ENCODE data around the gene PDE6B.
"Not testable (repeated sequence)": the region's sequence is repeated elsewhere in the genome, so short reads cannot be mapped to it uniquely, and the experiment has no call there.

The PDE6B gene

DNA sequence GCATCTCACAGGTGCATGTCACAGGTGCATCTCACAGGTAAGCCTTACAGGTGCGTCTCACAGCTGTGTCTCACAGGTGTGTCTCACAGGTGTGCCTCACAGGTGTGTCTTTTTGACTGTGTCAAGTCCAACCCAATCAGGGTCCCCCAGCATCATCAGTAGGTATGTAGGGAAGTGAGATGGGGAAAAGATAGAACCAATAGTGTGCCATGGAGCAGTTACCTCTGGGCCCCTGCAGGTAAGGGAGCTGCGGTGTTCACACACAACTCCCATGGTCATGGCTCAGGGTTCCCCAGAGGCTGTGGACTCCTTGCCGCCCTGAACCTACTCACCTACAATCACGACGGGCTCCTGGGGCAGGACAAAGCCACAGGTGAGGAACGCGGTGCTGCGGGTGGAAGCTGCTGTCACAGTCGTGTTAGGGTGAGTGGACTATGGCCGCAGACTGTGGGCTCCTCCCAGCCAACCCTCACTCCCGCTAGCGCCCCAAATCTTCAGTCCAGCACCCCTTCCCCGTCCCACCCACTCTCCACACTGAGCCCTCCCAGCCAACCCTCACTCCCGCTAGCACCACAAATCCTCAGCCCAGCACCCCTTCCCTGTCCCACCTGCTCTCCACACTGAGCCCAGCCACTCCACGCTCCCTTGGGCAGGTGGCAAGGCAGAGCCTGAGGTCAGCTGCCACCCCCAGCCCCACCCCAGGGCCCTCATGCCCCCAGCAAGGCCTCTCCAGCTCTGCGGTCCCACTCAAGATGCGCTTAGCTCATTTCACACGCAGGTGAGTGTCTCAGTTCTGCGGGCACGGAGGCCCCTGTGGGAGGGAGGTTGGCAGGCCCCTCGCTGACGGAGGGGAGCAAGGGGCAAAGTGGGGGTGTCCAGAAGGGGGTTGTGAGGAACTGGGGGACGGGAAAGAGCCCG is 2.1 kb upstream of the PDE6B start:
- DNase-seq = no peak

GRCh38 chr4:623914-624566 is 1.3 kb upstream of the PDE6B start:
- no peak for DNase-seq

DNA sequence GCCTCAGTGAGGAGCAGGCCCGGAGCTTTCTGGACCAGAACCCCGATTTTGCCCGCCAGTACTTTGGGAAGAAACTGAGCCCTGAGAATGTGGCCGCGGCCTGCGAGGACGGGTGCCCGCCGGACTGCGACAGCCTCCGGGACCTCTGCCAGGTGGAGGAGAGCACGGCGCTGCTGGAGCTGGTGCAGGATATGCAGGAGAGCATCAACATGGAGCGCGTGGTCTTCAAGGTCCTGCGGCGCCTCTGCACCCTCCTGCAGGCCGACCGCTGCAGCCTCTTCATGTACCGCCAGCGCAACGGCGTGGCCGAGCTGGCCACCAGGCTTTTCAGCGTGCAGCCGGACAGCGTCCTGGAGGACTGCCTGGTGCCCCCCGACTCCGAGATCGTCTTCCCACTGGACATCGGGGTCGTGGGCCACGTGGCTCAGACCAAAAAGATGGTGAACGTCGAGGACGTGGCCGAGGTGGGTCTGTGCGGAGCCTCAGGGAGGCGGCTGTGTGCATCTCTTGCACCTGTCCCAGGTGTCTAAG is 323 bp downstream of the PDE6B start:
- DNase-seq = no peak

DNA sequence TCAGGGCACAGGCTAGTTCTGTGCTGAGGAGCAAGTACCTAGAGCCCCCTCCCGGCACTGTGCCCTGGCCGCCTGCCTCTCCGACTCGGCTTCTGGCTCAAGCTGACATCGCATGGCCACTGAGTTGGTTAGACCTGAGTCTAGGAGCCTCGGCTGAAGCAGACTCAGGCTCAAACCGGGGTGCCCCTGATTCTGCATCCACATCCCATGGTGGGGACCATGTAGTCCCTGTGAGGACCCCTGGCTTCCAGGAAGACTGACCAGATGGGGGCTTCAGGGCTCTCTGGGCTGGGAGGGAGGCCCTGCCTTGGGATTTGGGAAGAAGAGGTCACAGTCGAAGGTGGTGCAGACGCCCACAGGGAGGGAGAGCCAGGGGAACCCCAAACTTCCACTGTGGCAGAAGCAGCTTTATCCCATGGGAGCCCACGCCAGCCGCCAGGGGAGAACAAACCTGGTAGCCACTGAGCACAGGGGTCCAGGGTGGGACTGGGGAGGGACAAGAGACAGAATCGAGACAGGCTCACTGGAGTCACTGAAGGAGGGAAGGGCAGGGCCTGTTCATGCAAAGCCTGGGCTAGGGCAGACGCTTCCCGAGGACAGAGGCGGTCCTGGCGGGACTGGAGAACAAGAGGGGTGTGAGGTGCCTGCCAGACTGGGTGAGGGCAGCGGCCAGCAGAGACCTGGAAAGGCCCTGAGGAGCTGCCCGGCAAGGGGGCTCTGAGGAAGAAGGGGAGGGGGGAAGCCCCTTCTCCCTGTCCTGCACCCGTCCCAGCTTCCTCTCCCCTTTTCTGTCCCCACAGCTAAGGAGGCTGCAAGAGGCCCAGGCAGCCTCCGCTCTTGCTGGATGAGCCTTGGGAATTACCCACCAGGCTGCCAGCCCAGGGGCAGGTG is 1.1 kb downstream of the PDE6B start:
- DNase-seq = no peak

DNA sequence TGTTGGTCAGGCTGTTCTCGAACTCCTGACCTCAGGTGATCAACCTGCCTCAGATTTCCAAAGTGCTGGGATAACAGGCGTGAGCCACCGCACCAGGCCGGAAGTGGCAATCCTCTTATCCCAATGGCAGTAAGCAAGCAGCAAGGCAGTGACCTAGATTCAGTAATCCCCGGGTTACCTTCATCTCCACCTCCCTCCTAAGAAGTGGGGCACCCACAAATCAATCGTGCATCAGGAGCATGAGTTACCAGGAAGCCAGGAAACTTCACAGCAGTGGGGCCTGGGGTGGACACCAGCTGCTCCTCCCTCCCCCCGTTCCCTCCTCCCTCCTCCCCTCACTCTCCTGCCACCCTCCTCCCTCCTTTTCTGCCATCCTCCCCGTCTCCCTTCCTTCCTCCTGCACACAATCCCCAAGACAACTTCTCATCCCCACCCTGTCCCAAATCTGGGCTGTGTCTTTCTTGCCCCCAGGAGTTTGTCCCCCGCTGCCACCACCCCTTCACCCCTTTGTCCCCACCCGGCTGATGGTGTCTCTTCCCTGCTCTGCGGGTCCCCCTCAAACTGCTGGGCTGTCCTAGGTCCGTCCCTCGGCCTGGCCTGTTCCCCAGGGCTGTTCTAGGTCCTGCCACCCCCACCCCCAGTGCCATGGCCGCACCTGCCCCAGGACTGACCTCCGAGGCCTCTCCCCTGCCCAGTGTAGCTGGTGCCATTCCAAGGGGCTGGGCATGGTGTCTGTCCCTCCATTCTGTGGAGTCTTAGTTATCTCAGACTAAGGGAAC is 2.2 kb downstream of the PDE6B start:
- no peak for DNase-seq

- DNase-seq = no peak
These were observed 3.0 kb downstream of the PDE6B start for GRCh38 chr4:628311-628741.

DNA sequence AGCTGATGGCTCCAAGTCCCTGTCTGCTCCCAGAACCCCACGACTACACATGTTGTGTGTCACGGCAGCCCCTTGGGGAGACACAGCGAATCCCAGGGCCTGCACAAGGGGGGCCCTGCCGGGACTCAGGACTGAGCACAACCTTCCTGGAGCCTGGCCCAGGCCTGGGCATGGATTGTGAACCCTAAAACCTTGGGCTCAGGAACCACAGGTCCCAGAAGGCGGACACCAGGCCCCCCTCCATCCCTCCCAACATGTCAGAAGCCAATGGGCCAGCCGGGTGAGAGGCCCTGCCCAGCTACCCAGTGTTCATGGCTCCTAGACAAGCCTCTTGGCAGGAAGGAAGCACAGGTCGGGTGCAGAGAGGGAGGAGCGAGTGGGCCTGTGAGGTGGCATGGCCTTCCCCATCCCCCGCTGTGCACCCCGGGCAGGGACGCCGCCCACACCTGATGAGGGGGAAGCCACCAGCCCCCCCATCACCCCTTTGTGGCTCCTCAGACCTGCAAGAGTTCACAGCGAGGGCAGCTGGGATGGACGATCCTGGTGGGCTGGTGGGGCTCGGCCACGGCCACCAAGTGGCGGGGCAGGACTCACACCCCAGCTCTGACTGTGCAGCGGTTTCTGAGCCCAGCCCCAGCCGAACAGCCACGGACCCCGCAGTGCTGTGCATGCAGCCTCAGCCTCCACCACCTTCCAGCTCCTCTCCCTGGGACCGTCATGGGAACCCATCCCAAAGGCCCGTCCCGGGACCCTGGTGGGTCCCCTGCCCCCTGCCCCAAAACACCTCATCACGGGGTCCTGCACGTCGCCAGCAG is 3.7 kb downstream of the PDE6B start:
- DNase-seq = no peak

DNA sequence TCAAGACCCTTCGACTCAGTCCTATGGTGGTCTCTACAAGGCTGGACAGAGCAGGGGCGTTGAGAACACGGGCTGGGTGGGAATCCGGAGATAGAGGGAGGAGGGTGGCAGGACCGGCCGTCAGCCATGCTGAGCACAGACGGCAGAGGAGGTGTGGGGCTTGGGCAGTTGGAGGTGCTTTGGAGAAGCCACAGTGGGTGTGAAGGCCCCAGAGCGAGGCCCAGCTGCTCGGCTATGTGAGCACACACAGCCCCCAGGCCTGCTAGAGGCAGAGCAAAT is 4.2 kb downstream of the PDE6B start:
- DNase-seq = no peak

- DNase-seq = no peak
These were observed 4.7 kb downstream of the PDE6B start for GRCh38 chr4:629915-630641.

DNA sequence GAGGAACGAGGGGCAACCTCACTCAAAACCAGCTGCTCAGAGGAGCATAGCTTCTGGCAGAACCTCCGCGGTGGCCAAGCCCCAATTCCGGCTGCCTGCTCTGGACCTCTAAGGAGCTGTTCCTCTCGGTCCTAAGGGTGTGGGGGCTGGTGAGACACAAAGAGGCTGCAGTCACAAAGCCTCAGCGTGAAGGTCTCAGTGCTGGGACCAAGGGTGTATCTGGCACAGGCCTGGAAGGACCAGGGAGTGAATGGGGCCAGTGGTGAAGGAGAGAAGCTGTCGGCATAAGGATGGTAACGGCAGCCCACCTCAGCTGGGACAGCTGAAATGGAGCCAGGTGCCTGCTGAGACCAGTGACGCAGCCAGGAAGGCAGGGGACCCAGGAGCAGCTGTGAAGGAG is 5.3 kb downstream of the PDE6B start:
- no peak for DNase-seq

DNA sequence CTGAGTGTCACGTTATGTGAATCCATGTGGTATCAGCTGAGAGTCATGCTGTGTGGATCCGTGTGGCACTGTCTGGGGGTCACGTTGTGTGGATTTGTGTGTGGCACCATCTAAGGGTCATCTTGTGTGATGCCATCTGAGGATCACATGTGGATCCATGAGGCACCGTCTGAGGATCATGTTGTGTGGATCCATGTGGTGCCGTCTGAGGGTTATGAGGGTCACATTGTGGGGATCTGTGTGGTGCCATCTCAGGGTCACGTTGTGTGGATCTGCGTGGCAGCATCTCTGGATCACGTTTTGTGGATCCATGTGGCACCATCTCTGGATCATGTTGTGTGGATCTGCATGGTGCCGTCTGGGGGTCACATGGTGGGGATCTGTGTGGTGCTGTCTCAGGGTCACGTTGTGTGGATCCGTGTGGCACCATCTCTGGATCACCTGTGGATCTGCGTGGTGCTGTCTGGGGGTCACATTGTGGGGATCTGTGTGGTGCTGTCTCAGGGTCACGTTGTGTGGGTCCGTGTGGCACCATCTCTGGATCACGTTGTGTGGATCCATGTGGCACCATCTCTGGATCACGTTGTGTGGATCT is 6.9 kb downstream of the PDE6B start:
- no peak for DNase-seq

DNA sequence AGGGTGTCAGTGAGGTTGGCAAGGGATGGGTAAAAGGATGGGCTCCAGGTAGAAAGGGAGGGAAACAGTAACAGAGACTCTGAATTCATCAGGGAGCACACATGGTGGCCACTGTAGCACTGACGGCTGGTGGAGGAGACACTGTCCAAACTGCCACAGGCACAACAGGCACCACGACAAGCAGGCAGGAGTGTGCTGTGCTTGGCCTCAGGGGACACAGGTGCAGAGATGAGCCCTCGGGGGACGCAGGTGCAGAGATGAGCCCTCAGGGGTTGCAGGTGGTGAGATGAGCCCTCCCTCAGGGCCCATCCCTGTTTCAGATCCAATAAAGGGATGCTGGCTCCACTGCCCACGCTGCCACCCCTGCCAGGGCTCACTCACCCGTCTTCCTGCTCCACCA is 7.6 kb downstream of the PDE6B start:
- no peak for DNase-seq

GRCh38 chr4:633406-633805 is 8.0 kb downstream of the PDE6B start:
- DNase-seq = no peak

DNA sequence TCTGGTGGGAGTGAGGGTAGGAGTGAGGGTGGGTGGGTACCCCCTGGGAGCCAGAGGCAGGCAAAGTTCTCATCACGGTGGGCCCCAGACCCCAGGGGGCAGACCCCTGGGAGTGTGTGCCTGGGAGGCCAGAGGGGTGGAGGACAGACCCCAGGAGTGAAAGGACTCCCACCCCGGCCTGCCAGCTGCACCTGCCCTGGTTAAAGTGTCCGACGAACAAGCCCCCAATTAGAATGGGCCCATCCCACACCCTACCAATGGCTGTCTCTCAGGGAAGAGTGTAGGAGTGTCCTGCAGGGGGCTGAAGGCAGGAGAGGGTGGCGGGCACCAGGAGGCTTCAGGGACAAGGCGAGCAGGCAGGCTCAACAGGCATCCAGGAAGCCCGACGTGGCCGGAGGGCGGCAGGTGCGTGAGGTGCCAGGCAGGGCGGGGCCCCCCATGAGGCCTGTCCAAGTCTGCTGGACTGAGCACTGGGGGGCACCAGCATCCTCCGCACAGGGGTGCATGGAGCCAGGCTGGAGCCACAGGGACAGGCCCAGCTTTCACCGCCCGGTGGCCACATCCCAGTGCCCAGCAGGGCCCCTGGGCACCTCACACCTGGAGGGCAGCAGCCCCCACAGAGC is 8.7 kb downstream of the PDE6B start:
- no peak for DNase-seq

- no peak for DNase-seq
These were observed 9.2 kb downstream of the PDE6B start for GRCh38 chr4:634599-634985.

- DNase-seq = not testable (repeated sequence)
These were observed 9.9 kb downstream of the PDE6B start for GRCh38 chr4:635066-635835.

- DNase-seq = no peak
These were observed 10.7 kb downstream of the PDE6B start for GRCh38 chr4:635851-636627.

- DNase-seq = no peak
These were observed 11.3 kb downstream of the PDE6B start for GRCh38 chr4:636628-637159.
